K562 (cell line): ENCODE results near the gene MVP. TPM values are rescaled to one million over a fixed set of nuclear protein-coding genes. Genes with fewer than 3 reads are reported as not detected.

ENCODE experiments used
- BHLHE40 ChIP-seq: IDR thresholded peaks from 2 replicates; pipeline ENCODE4 v1.6.1; 2011; ENCODE audit warnings: low read length, improper control_type of control experiment
- E2F8 ChIP-seq: fragments of 450-650 bp; IDR thresholded peaks from 2 replicates; pipeline ENCODE4 v1.7.1; 2018; ENCODE audit warnings: mild to moderate bottlenecking, low read depth; ENCODE audit not compliant: partially characterized antibody
- MITF ChIP-seq: IDR thresholded peaks from 2 replicates; pipeline ENCODE4 v1.6.1; 2014; ENCODE audit warnings: antibody characterized with exemption
- MYBL2 ChIP-seq, 2 experiments: fragments of 450-650 bp in 1 of 2; sonication (generic) in 1 of 2; formaldehyde crosslinking in 1 of 2; IDR thresholded peaks; 2 replicates each; pipeline versions ENCODE4 v1.6.1 to v1.8.1; 2017 to 2022; ENCODE audit warnings: borderline replicate concordance in 1 of 2, inconsistent platforms in 1 of 2, low read depth in 1 of 2, mild to moderate bottlenecking in 1 of 2, missing genetic modification reagents in 1 of 2, moderate library complexity in 1 of 2
- NCOR1 ChIP-seq: fragments of 450-650 bp; IDR thresholded peaks from 2 replicates; pipeline ENCODE4 v1.6.1; 2016; ENCODE audit warnings: mild to moderate bottlenecking, moderate library complexity
- ZBTB40 ChIP-seq, 2 experiments: fragments of 450-650 bp in 1 of 2; sonication (generic) in 1 of 2; formaldehyde crosslinking in 1 of 2; IDR thresholded peaks; 2 replicates each; pipeline versions ENCODE4 v1.7.1 to v1.9.0; 2016 to 2022; ENCODE audit warnings: inconsistent platforms in 1 of 2, mild to moderate bottlenecking in 1 of 2, missing genetic modification reagents in 1 of 2
- ZC3H8 ChIP-seq: fragments of 450-650 bp; IDR thresholded peaks from 2 replicates; pipeline ENCODE4 v1.6.1; 2017
- ZEB2 ChIP-seq: fragments of 450-650 bp; IDR thresholded peaks from 2 replicates; pipeline ENCODE4 v1.6.1; 2016
- ZNF384 ChIP-seq: IDR thresholded peaks from 2 replicates; pipeline ENCODE4 v1.6.1; 2012; ENCODE audit warnings: low read depth, low read length, improper control_type of control experiment
- polyA plus RNA-seq, 8 experiments: library from polyadenylated mRNA; depleted of rRNA in 4 of 8; stranded (reverse) in 5 of 8; unstranded in 3 of 8; fragments of >200 nt; fragmentation: Nextera tagmentation in 2 of 8; fragmentation: Illumina TruSeq in 1 of 8; extraction: Ambion mirVana in 2 of 8; extraction: Trizol in 1 of 8; gene quantifications; 2 replicates each; pipeline versions ENCODE4 v1.2.1 to v1.2.3, GENCODE V29; 2011 to 2014; ENCODE audit warnings: inconsistent platforms in 1 of 8, missing spikeins in 1 of 8
- total RNA-seq, 7 experiments: library from RNA; depleted of rRNA in 6 of 7; stranded (reverse); fragments of >200 nt in 6 of 7; fragmentation: Illumina TruSeq in 2 of 7; extraction: Trizol in 2 of 7; gene quantifications; 2 replicates each; pipeline versions ENCODE4 v1.2.1 to v1.2.3, GENCODE V29; 2011 to 2021; ENCODE audit warnings: low replicate concordance in 1 of 7

Gene MVP
- total and polyA plus RNA-seq, 9 of the 15 experiments (the other 6 are each of a cell fraction or from before 2014, with no cell fraction given) = 0.39 to 1.9 (median 0.76) TPM; not detected in 2

GRCh38 chr16:29805232-29806098 is 14.8 kb upstream of the MVP start (continued):
- TF ChIP-seq MITF (peak; percentile 94), ZBTB40 (IDR thresholded peaks at IDR 0.05) (0 out of 2 replicates have a peak, but pooled peaks have one; percentile 18), ZBTB40 (CRISPR knock-in tag; IDR thresholded peaks at IDR 0.05) (no peak), ZEB2 (peak; percentile 12; the same call in 1 of the 2 replicates), ZNF384 (no peak; the same call in 1 of the 2 replicates), BHLHE40 (peak; percentile 73), E2F8 (peak; percentile 92), MYBL2 (IDR thresholded peaks at IDR 0.05; ENCODE audit: low read depth) (peak; percentile 96), MYBL2 (CRISPR knock-in tag; IDR thresholded peaks at IDR 0.05; ENCODE audit: borderline replicate concordance) (peak; percentile 93; the same call in 1 of the 2 replicates), NCOR1 (peak; percentile 56; the same call in 1 of the 2 replicates), ZC3H8 (no peak)
